SK-N-SH (cell line): ENCODE measurements around the gene ALOX15.

Experiments used
- NFIC ChIP-seq: IDR thresholded peaks from 2 replicates; pipeline ENCODE4 v1.4.0; 2012; ENCODE audit warnings: borderline replicate concordance
- TEAD4 ChIP-seq: IDR thresholded peaks from 2 replicates; pipeline ENCODE4 v1.4.0; 2012; ENCODE audit warnings: mild to moderate bottlenecking, borderline replicate concordance; ENCODE audit not compliant: insufficient read depth
- TF ChIP-seq, protein P1 (sequence below): fragments of 200-600 bp; sonication (generic); IDR thresholded peaks from 2 replicates; pipeline ENCODE4 v1.6.1; 2017; ENCODE audit warnings: antibody characterized with exemption, mild to moderate bottlenecking, moderate library complexity

DNA sequence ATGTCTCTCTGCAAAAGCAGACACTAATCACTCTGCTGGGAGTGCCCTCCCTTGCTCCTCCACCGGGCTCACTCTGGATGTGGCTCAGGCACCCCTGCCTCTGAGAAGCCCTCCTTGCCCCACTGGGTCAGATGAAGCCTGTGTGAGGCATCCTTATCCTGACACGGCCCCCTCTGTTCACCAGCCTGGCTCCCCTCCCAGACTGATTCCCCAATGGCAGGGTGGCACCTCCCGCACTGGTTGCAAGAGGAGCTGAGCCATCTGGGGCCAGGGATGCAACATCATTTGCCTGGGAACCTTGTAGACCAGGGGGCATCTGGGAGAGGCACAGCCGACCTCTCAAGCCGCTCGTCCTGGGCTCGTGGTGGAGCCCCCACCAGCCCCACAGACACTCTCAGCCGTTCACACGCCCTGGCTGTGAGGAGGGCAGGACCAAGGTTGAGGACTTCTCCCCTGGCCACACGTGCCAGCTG lies 50.5 kb downstream of the ALOX15 start:
- no peak for TF ChIP-seq TEAD4
- TF ChIP-seq, protein P1, sequence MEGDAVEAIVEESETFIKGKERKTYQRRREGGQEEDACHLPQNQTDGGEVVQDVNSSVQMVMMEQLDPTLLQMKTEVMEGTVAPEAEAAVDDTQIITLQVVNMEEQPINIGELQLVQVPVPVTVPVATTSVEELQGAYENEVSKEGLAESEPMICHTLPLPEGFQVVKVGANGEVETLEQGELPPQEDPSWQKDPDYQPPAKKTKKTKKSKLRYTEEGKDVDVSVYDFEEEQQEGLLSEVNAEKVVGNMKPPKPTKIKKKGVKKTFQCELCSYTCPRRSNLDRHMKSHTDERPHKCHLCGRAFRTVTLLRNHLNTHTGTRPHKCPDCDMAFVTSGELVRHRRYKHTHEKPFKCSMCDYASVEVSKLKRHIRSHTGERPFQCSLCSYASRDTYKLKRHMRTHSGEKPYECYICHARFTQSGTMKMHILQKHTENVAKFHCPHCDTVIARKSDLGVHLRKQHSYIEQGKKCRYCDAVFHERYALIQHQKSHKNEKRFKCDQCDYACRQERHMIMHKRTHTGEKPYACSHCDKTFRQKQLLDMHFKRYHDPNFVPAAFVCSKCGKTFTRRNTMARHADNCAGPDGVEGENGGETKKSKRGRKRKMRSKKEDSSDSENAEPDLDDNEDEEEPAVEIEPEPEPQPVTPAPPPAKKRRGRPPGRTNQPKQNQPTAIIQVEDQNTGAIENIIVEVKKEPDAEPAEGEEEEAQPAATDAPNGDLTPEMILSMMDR: no peak
- no peak for TF ChIP-seq NFIC
